HEK293 (cell line): ENCODE measurements around the gene SNX8.

Source experiments
- KLF17 ChIP-seq: fragments of 450-650 bp; formaldehyde crosslinking; IDR thresholded peaks from 2 replicates; pipeline ENCODE4 v1.5.1; 2016; ENCODE audit warnings: missing biosample characterization, missing genetic modification characterization
- REPIN1 ChIP-seq: fragments of 450-650 bp; formaldehyde crosslinking; IDR thresholded peaks from 2 replicates; pipeline ENCODE4 v1.5.1; 2017; ENCODE audit warnings: missing biosample characterization, missing genetic modification characterization, low read depth
- ZNF10 ChIP-seq: fragments of 450-650 bp; formaldehyde crosslinking; IDR thresholded peaks from 2 replicates; pipeline ENCODE4 v1.5.1; 2017; ENCODE audit warnings: missing biosample characterization, missing genetic modification characterization
- ZNF155 ChIP-seq: fragments of 450-650 bp; formaldehyde crosslinking; IDR thresholded peaks from 2 replicates; pipeline ENCODE4 v1.5.1; 2016; ENCODE audit warnings: missing biosample characterization, missing genetic modification characterization
- ZNF24 ChIP-seq: fragments of 450-650 bp; formaldehyde crosslinking; IDR thresholded peaks from 2 replicates; pipeline ENCODE4 v1.5.1; 2016; ENCODE audit warnings: missing biosample characterization, missing genetic modification characterization
- ZNF416 ChIP-seq: fragments of 450-650 bp; formaldehyde crosslinking; IDR thresholded peaks from 2 replicates; pipeline ENCODE4 v1.5.1; 2016; ENCODE audit warnings: missing biosample characterization, missing genetic modification characterization
- TF ChIP-seq, protein P1 (sequence below): fragments of 450-650 bp; formaldehyde crosslinking; IDR thresholded peaks from 2 replicates; pipeline ENCODE4 v1.5.1; 2016; ENCODE audit warnings: missing biosample characterization, missing genetic modification characterization
- TF ChIP-seq, protein P2 (sequence below): fragments of 450-650 bp; formaldehyde crosslinking; IDR thresholded peaks from 2 replicates; pipeline ENCODE4 v1.5.1; 2016; ENCODE audit warnings: missing biosample characterization, missing genetic modification characterization, low read depth

- TF ChIP-seq ZNF24 (tag by site-specific recombination) (no peak), ZNF416 (tag by site-specific recombination) (no peak), REPIN1 (no peak), KLF17 (no peak), ZNF10 (tag by site-specific recombination) (no peak), ZNF155 (tag by site-specific recombination) (no peak)
- TF ChIP-seq, protein P1, sequence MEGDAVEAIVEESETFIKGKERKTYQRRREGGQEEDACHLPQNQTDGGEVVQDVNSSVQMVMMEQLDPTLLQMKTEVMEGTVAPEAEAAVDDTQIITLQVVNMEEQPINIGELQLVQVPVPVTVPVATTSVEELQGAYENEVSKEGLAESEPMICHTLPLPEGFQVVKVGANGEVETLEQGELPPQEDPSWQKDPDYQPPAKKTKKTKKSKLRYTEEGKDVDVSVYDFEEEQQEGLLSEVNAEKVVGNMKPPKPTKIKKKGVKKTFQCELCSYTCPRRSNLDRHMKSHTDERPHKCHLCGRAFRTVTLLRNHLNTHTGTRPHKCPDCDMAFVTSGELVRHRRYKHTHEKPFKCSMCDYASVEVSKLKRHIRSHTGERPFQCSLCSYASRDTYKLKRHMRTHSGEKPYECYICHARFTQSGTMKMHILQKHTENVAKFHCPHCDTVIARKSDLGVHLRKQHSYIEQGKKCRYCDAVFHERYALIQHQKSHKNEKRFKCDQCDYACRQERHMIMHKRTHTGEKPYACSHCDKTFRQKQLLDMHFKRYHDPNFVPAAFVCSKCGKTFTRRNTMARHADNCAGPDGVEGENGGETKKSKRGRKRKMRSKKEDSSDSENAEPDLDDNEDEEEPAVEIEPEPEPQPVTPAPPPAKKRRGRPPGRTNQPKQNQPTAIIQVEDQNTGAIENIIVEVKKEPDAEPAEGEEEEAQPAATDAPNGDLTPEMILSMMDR (tag by site-specific recombination), result no peak
- TF ChIP-seq, protein P2, sequence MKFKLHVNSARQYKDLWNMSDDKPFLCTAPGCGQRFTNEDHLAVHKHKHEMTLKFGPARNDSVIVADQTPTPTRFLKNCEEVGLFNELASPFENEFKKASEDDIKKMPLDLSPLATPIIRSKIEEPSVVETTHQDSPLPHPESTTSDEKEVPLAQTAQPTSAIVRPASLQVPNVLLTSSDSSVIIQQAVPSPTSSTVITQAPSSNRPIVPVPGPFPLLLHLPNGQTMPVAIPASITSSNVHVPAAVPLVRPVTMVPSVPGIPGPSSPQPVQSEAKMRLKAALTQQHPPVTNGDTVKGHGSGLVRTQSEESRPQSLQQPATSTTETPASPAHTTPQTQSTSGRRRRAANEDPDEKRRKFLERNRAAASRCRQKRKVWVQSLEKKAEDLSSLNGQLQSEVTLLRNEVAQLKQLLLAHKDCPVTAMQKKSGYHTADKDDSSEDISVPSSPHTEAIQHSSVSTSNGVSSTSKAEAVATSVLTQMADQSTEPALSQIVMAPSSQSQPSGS (tag by site-specific recombination), result no peak
Observed at GRCh38 chr7:2251841-2252771, 62.1 kb downstream of the SNX8 start.
